Esophagus muscularis mucosa (tissue), 4 donors: ENCODE measurements around the gene KCNE1.

Experiments used
- EP300 ChIP-seq: sonication (generic); formaldehyde crosslinking; IDR thresholded peaks from one replicate; pipeline ENCODE4 v1.6.1; 2017; ENCODE audit warnings: antibody characterized with exemption
- POLR2A ChIP-seq: fragments of 450-650 bp; IDR thresholded peaks from one replicate; pipeline ENCODE4 v1.6.1; 2017; ENCODE audit warnings: antibody characterized with exemption, moderate library complexity, mild to moderate bottlenecking, low read depth
- POLR2AphosphoS5 ChIP-seq, 2 donors: sonication (generic); formaldehyde crosslinking; IDR thresholded peaks; one replicate each; pipeline ENCODE4 v1.6.1; 2017; ENCODE audit warnings: antibody characterized with exemption in 2 of 2
- TF ChIP-seq, protein P1 (sequence below), 3 experiments: fragments of 200-600 bp in 2 of 3; fragments of 450-650 bp in 1 of 3; sonication (generic) in 2 of 3; IDR thresholded peaks; one replicate each; pipeline ENCODE4 v1.5.1; 2017 to 2019; ENCODE audit warnings: antibody characterized with exemption in 3 of 3, mild to moderate bottlenecking in 2 of 3, moderate library complexity in 1 of 3

GRCh38 chr21:34550182-34550799, 38.3 kb upstream of the KCNE1 start:
- TF ChIP-seq, protein P1, sequence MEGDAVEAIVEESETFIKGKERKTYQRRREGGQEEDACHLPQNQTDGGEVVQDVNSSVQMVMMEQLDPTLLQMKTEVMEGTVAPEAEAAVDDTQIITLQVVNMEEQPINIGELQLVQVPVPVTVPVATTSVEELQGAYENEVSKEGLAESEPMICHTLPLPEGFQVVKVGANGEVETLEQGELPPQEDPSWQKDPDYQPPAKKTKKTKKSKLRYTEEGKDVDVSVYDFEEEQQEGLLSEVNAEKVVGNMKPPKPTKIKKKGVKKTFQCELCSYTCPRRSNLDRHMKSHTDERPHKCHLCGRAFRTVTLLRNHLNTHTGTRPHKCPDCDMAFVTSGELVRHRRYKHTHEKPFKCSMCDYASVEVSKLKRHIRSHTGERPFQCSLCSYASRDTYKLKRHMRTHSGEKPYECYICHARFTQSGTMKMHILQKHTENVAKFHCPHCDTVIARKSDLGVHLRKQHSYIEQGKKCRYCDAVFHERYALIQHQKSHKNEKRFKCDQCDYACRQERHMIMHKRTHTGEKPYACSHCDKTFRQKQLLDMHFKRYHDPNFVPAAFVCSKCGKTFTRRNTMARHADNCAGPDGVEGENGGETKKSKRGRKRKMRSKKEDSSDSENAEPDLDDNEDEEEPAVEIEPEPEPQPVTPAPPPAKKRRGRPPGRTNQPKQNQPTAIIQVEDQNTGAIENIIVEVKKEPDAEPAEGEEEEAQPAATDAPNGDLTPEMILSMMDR (IDR thresholded peaks at IDR 0.05), result no peak
- no peak for TF ChIP-seq POLR2AphosphoS5 (IDR thresholded peaks at IDR 0.05)
- TF ChIP-seq POLR2A, result no peak
- TF ChIP-seq EP300, result no peak
